Smooth muscle cell (in vitro differentiated cells): Measurements from ENCODE around the gene TMEM72. TPM values are rescaled to one million over a fixed set of nuclear protein-coding genes. Genes with fewer than 3 reads are reported as not detected.

Experiments
- DNase-seq: peaks from one replicate; lab custom pipeline; 2025; ENCODE audit not compliant: unreplicated experiment; lab: John Stamatoyannopoulos, UW
- H2AFZ ChIP-seq: fragments of 200-600 bp; sonication (generic); 2 replicates; pipeline ENCODE4 v1.6.0; 2016; ENCODE audit warnings: antibody characterized with exemption, low read depth, mild to moderate bottlenecking
- H3F3A ChIP-seq: fragments of 200-600 bp; sonication (generic); 2 replicates; pipeline ENCODE4 v1.6.0; 2017; ENCODE audit warnings: antibody characterized with exemption, low read depth
- H3K27ac ChIP-seq: fragments of 200-600 bp; sonication (generic); 2 replicates; pipeline ENCODE4 v1.5.1; 2016; ENCODE audit warnings: low read depth, mild to moderate bottlenecking
- H3K27me3 ChIP-seq: fragments of 200-600 bp; sonication (generic); 2 replicates; pipeline ENCODE4 v1.6.1; 2016; ENCODE audit warnings: low read depth, mild to moderate bottlenecking
- H3K36me3 ChIP-seq: fragments of 200-600 bp; sonication (generic); 2 replicates; pipeline ENCODE4 v1.5.1; 2016; ENCODE audit warnings: low read depth
- H3K4me1 ChIP-seq: fragments of 200-600 bp; sonication (generic); 2 replicates; pipeline ENCODE4 v1.5.1; 2016; ENCODE audit warnings: low read depth
- H3K4me2 ChIP-seq: fragments of 200-600 bp; sonication (generic); 2 replicates; pipeline ENCODE4 v1.6.0; 2016; ENCODE audit warnings: mild to moderate bottlenecking
- H3K4me3 ChIP-seq: fragments of 200-600 bp; sonication (generic); 2 replicates; pipeline ENCODE4 v1.5.1; 2016; ENCODE audit warnings: mild to moderate bottlenecking
- H3K79me2 ChIP-seq: fragments of 200-600 bp; sonication (generic); 2 replicates; pipeline ENCODE4 v1.6.0; 2016; ENCODE audit warnings: low read depth, mild to moderate bottlenecking
- H3K9ac ChIP-seq: fragments of 200-600 bp; sonication (generic); 2 replicates; pipeline ENCODE4 v1.6.0; 2016; ENCODE audit warnings: low read depth
- H3K9me3 ChIP-seq: fragments of 200-600 bp; sonication (generic); replicated peaks from 2 replicates; pipeline ENCODE4 v1.5.1; 2016; ENCODE audit warnings: low read depth
- H4K20me1 ChIP-seq: fragments of 200-600 bp; sonication (generic); 2 replicates; pipeline ENCODE4 v1.6.0; 2016; ENCODE audit warnings: low read depth
- CTCF ChIP-seq: fragments of 200-600 bp; sonication (generic); IDR thresholded peaks from 2 replicates; pipeline ENCODE4 v1.5.1; 2017; ENCODE audit warnings: borderline replicate concordance, mild to moderate bottlenecking, antibody characterized with exemption; ENCODE audit not compliant: insufficient read depth, poor library complexity, severe bottlenecking
- WGBS: methylation state at CpG from one replicate; pipeline ENCODE4 v1.1.7; 2016; ENCODE audit warnings: low lambda C conversion rate; 5-methylcytosine and 5-hydroxymethylcytosine counted together
- polyA plus RNA-seq: library from polyadenylated mRNA; unstranded; fragments of >200 nt; fragmentation: Nextera tagmentation; extraction: Ambion mirVana; gene quantifications from 2 replicates; pipeline ENCODE4 v1.2.1, GENCODE V29; 2016
- total RNA-seq: library from RNA; depleted of rRNA; stranded (reverse); fragments of >200 nt; gene quantifications from 2 replicates; pipeline ENCODE4 v1.2.3, GENCODE V29; 2014

Gene TMEM72
- total and polyA plus RNA-seq, 2 experiments from 2014 or later = not detected

GRCh38 chr10:44878706-44879530 lies 32.2 kb upstream of the TMEM72 start:
- H3K79me2 ChIP-seq = no peaks in the 10 kb centered on the region
- H3F3A ChIP-seq = no peaks in the 10 kb centered on the region
- H3K9me3 ChIP-seq = no peaks in the 10 kb centered on the region
- H3K4me1 ChIP-seq = peaks cover 5% of the 10 kb centered on the region
- H3K4me3 ChIP-seq = peak overlapping the region; percentile 54
- TF ChIP-seq CTCF = no peak
- no peak overlapping the region for H3K9ac ChIP-seq
- DNase-seq = peak; percentile 53
- no peaks in the 10 kb centered on the region for H3K36me3 ChIP-seq
- H3K4me2 ChIP-seq = peak overlapping the region; percentile 95
- peak overlapping the region; percentile 80 for H2AFZ ChIP-seq
- no peaks in the 10 kb centered on the region for H3K27me3 ChIP-seq
- WGBS = 6% methylated on average over 29 of the region's 29 CpGs
- H4K20me1 ChIP-seq = no peaks in the 10 kb centered on the region
- peak overlapping the region; percentile 17 for H3K27ac ChIP-seq

GRCh38 chr10:44879531-44879899 lies 31.6 kb upstream of the TMEM72 start:
- 61% methylated on average over 14 of the region's 14 CpGs for WGBS
- no peak overlapping the region for H3K9ac ChIP-seq

GRCh38 chr10:44880090-44880715 lies 30.9 kb upstream of the TMEM72 start:
- H3K36me3 ChIP-seq = no peaks in the 10 kb centered on the region
- DNase-seq = no peak
- H4K20me1 ChIP-seq = no peaks in the 10 kb centered on the region
- H3K27me3 ChIP-seq = no peaks in the 10 kb centered on the region
- 93% methylated on average over 17 of the region's 17 CpGs for WGBS
- no peak overlapping the region for H2AFZ ChIP-seq
- H3K9me3 ChIP-seq = no peaks in the 10 kb centered on the region
- H3K27ac ChIP-seq = no peak overlapping the region
- no peak for TF ChIP-seq CTCF
- no peak overlapping the region for H3K4me3 ChIP-seq
- no peaks in the 10 kb centered on the region for H3K79me2 ChIP-seq
- no peak overlapping the region for H3K9ac ChIP-seq
- peaks cover 5% of the 10 kb centered on the region for H3K4me1 ChIP-seq
- H3F3A ChIP-seq = no peaks in the 10 kb centered on the region
- H3K4me2 ChIP-seq = no peak overlapping the region

More at GRCh38 chr10:44879531-44879899, 31.6 kb upstream of the TMEM72 start:
- Histone ChIP-seq H3K36me3 (no peaks in the 10 kb centered on the region), H3K27ac (no peak overlapping the region), H3K79me2 (no peaks in the 10 kb centered on the region), H3K9me3 (no peaks in the 10 kb centered on the region), H3K27me3 (no peaks in the 10 kb centered on the region), H3K4me3 (peak overlapping the region; percentile 54), H4K20me1 (no peaks in the 10 kb centered on the region), H3K4me1 (peaks cover 5% of the 10 kb centered on the region), H3F3A (no peaks in the 10 kb centered on the region), H2AFZ (peak overlapping the region; percentile 80), H3K4me2 (peak overlapping the region; percentile 95)
- DNase-seq = no peak
- TF ChIP-seq CTCF = no peak

GRCh38 chr10:44881649-44882048 lies 29.5 kb upstream of the TMEM72 start:
- Histone ChIP-seq H3K4me3 (no peak overlapping the region), H3K36me3 (no peaks in the 10 kb centered on the region), H3F3A (no peaks in the 10 kb centered on the region), H3K9ac (no peak overlapping the region), H3K79me2 (no peaks in the 10 kb centered on the region), H3K27me3 (no peaks in the 10 kb centered on the region), H3K9me3 (no peaks in the 10 kb centered on the region), H3K27ac (no peak overlapping the region), H3K4me2 (no peak overlapping the region), H4K20me1 (no peaks in the 10 kb centered on the region), H3K4me1 (peaks cover 5% of the 10 kb centered on the region), H2AFZ (no peak overlapping the region)
- no peak for TF ChIP-seq CTCF
- no peak for DNase-seq
- WGBS = 87% methylated on average over 7 of the region's 7 CpGs
